Measurements from ENCODE around the gene TRAPPC3L.

The TRAPPC3L gene

DNA sequence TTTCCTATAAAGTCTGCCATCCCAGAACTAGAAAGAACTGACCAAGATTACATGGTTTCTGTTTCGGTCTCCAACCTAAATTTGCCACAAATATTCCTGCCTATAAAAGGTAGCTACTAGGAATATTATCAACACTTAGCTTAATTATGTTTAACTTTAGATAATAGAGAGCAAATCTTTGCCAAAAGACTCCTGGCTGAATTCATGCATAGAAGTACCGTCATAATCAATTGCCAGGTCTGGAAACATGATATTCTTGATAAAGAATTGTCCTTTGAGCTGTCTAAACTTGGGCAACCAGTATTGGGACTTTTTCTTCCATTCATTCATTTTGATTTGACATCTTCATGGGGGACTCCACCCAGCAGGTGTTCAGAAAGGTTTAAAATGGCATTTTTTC, 61.9 kb downstream of the TRAPPC3L start:
- TF ChIP-seq, protein P1, sequence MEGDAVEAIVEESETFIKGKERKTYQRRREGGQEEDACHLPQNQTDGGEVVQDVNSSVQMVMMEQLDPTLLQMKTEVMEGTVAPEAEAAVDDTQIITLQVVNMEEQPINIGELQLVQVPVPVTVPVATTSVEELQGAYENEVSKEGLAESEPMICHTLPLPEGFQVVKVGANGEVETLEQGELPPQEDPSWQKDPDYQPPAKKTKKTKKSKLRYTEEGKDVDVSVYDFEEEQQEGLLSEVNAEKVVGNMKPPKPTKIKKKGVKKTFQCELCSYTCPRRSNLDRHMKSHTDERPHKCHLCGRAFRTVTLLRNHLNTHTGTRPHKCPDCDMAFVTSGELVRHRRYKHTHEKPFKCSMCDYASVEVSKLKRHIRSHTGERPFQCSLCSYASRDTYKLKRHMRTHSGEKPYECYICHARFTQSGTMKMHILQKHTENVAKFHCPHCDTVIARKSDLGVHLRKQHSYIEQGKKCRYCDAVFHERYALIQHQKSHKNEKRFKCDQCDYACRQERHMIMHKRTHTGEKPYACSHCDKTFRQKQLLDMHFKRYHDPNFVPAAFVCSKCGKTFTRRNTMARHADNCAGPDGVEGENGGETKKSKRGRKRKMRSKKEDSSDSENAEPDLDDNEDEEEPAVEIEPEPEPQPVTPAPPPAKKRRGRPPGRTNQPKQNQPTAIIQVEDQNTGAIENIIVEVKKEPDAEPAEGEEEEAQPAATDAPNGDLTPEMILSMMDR (IDR thresholded peaks at IDR 0.05) = no peak
- Histone ChIP-seq H3K4me1 (peaks cover 3% of the 10 kb centered on the region), H3K36me3 (ENCODE audit: control insufficient read depth, insufficient read depth, low read length) (no peaks in the 10 kb centered on the region), H3K4me2 (ENCODE audit: low read length) (peak overlapping the region; percentile 39), H3K9me3 (ENCODE audit: control insufficient read depth, low read length) (no peaks in the 10 kb centered on the region), H3K79me2 (no peaks in the 10 kb centered on the region), H3K27ac (no peak overlapping the region), H3K4me3 (ENCODE audit: low read depth, low read length) (no peak overlapping the region), H2AFZ (no peak overlapping the region), H3K9ac (no peak overlapping the region), H3K27me3 (ENCODE audit: control insufficient read depth, insufficient read depth, low read length) (no peaks in the 10 kb centered on the region)

DNA sequence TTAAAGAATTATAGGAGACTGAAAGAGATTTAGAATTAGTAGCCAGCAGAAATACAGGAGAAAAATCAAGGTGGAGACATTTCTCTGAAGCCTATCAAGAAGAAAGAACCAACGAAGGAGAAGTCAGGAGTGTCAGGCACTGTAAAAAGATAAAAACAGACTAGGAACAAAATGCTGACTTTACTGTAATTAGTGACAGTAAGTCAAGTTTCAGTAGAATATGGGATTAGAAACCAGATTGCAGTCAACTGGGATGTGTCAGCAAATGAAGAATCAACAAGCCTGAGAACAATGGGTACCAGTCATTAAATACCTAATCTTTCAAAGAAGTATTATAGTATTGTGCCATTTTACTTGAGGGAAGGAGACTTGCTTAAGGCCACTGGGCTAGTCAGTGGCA, 62.7 kb downstream of the TRAPPC3L start:
- Histone ChIP-seq H2AFZ (peak overlapping the region; percentile 21), H3K4me1 (peaks cover 3% of the 10 kb centered on the region), H3K79me2 (no peaks in the 10 kb centered on the region), H3K27me3 (ENCODE audit: control insufficient read depth, insufficient read depth, low read length) (no peaks in the 10 kb centered on the region), H3K4me2 (ENCODE audit: low read length) (no peak overlapping the region), H3K9me3 (ENCODE audit: control insufficient read depth, low read length) (no peaks in the 10 kb centered on the region), H3K27ac (no peak overlapping the region), H3K4me3 (ENCODE audit: low read depth, low read length) (no peak overlapping the region), H3K36me3 (ENCODE audit: control insufficient read depth, insufficient read depth, low read length) (no peaks in the 10 kb centered on the region), H3K9ac (no peak overlapping the region)
- TF ChIP-seq, protein P1 (IDR thresholded peaks at IDR 0.05) = no peak

DNA sequence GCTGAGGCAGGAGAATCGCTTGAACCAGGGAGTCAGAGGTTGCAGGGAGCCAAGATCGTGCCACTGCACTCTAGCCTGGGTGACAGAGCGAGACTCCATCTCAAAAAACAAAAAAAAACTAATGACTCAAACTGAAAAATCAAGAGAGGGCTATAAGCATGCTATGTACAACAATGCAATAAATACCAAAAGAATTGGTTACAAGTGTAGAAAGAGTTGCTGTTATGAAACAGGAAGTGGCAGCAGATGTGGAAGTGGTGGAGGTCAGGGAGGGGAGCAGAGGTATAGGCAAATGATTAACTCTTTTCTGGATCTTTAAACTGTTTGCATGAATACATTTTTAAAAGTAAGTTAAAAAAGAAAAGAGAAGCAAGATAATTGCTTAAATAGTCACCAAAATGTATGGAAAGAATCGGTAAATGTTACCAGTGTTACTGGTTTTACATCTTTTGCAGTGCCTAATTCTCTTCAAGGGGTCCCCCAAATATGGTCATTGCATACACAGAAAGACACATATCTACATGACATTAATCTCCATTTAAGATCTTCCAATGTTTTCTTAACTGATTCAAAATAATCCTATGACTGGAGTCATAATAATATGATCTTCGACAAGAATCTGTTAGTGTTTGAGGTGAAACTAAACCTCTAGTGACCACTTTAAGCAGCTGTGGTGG, 69.3 kb downstream of the TRAPPC3L start:
- TF ChIP-seq, protein P1 (IDR thresholded peaks at IDR 0.05) = no peak
- Histone ChIP-seq H3K79me2 (no peaks in the 10 kb centered on the region), H3K27ac (no peak overlapping the region)

DNA sequence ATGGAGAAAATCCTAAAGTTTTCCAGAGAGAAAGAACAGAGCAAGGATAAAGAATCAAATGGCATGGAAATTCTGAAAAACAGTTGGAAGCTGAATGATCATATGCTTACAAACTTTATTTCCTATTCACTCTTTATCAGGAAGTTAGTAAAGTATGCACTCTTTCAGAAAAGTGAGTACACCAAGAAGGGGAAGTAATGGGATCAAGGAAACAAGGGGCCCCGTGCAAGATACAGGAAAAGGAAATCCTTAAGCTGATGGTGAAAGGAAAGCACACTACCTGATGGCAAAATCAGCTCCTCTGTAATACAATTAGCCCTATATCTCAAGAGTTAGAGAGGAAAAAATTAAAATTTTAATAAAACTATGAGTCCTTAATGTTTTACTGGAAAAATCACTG, 70.3 kb downstream of the TRAPPC3L start:
- Histone ChIP-seq H3K36me3 (ENCODE audit: control insufficient read depth, insufficient read depth, low read length) (no peaks in the 10 kb centered on the region), H3K4me1 (no peaks in the 10 kb centered on the region), H3K27me3 (ENCODE audit: control insufficient read depth, insufficient read depth, low read length) (no peaks in the 10 kb centered on the region), H3K9me3 (ENCODE audit: control insufficient read depth, low read length) (no peaks in the 10 kb centered on the region), H3K4me3 (ENCODE audit: low read depth, low read length) (no peak overlapping the region), H3K4me2 (ENCODE audit: low read length) (no peak overlapping the region), H3K9ac (no peak overlapping the region), H3K27ac (no peak overlapping the region), H2AFZ (no peak overlapping the region), H3K79me2 (no peaks in the 10 kb centered on the region)
- TF ChIP-seq, protein P1 (IDR thresholded peaks at IDR 0.05) = no peak

More for the DNA sequence above, 69.3 kb downstream of the TRAPPC3L start:
- Histone ChIP-seq H3K4me1 (no peaks in the 10 kb centered on the region), H3K27me3 (ENCODE audit: control insufficient read depth, insufficient read depth, low read length) (no peaks in the 10 kb centered on the region), H3K9me3 (ENCODE audit: control insufficient read depth, low read length) (no peaks in the 10 kb centered on the region), H3K4me3 (ENCODE audit: low read depth, low read length) (no peak overlapping the region), H3K36me3 (ENCODE audit: control insufficient read depth, insufficient read depth, low read length) (no peaks in the 10 kb centered on the region), H3K4me2 (ENCODE audit: low read length) (no peak overlapping the region), H3K9ac (no peak overlapping the region), H2AFZ (no peak overlapping the region)

DNA sequence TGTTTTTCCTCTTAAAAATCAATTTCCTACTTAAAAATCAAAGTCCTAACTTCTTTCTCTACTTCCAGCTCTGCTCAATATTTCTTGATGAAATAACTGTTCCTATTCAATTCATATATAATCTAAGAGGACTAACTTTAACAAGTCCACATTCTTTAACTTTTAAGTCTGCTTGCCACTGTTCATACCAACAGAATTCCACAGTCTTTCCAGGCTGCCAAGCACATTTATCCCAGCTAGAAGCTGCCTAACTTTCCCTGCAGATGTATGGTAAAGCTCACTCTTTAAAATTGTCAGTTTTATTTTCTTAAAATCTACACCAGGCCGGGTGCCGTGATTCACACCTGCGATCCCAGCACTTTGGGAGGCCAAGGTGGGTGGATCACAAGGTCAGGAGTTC, 72.8 kb downstream of the TRAPPC3L start:
- Histone ChIP-seq H3K79me2 (no peaks in the 10 kb centered on the region), H3K36me3 (ENCODE audit: control insufficient read depth, insufficient read depth, low read length) (no peaks in the 10 kb centered on the region), H3K4me1 (no peaks in the 10 kb centered on the region), H3K9me3 (ENCODE audit: control insufficient read depth, low read length) (no peaks in the 10 kb centered on the region), H3K27me3 (ENCODE audit: control insufficient read depth, insufficient read depth, low read length) (no peaks in the 10 kb centered on the region), H3K4me2 (ENCODE audit: low read length) (no peak overlapping the region), H3K9ac (no peak overlapping the region), H3K27ac (no peak overlapping the region), H3K4me3 (ENCODE audit: low read depth, low read length) (no peak overlapping the region), H2AFZ (no peak overlapping the region)
- TF ChIP-seq, protein P1 (IDR thresholded peaks at IDR 0.05) = no peak

Measured in parathyroid adenoma (tissue), 2 donors.